Neural crest cell (in vitro differentiated cells): ENCODE results near the gene GATAD2B. TPM values are rescaled to one million over a fixed set of nuclear protein-coding genes. Genes with fewer than 3 reads are reported as not detected.

Experiments used
- DNase-seq: peaks from one replicate; pipeline ENCODE4 v3.0.0; 2021; ENCODE audit warnings: low read depth, mixed read lengths, low spot score
- H3K27ac Mint-ChIP-seq: one replicate; pipeline ENCODE4 v1.8.0; 2021; ENCODE audit warnings: mild to moderate bottlenecking, mixed read lengths; ENCODE audit not compliant: unreplicated experiment
- H3K27me3 Mint-ChIP-seq: 2 replicates; pipeline ENCODE4 v1.8.0; 2021; ENCODE audit warnings: low read depth, mild to moderate bottlenecking, mixed read lengths
- H3K36me3 Mint-ChIP-seq: 2 replicates; pipeline ENCODE4 v1.8.0; 2021; ENCODE audit warnings: low read depth, mild to moderate bottlenecking, mixed read lengths
- H3K4me1 Mint-ChIP-seq: 2 replicates; pipeline ENCODE4 v1.8.0; 2021; ENCODE audit warnings: mixed read lengths
- H3K4me3 Mint-ChIP-seq: one replicate; pipeline ENCODE4 v1.8.0; 2021; ENCODE audit warnings: mild to moderate bottlenecking, mixed read lengths
- H3K9me3 Mint-ChIP-seq: 2 replicates; pipeline ENCODE4 v1.8.0; 2021; ENCODE audit warnings: mixed read lengths
- total RNA-seq: library from RNA; stranded (reverse); gene quantifications from 2 replicates; pipeline ENCODE4 v1.2.1, GENCODE V29; 2021
- TF ChIP-seq, protein P1 (sequence below): fragments of 200-600 bp; sonication (generic); conservative IDR thresholded peaks from 2 replicates; pipeline ENCODE4 v1.5.0; 2021; ENCODE audit warnings: antibody characterized with exemption, mild to moderate bottlenecking

GATAD2B gene
- total RNA-seq, 1 donor from 2014 or later = 52.5 TPM

DNA sequence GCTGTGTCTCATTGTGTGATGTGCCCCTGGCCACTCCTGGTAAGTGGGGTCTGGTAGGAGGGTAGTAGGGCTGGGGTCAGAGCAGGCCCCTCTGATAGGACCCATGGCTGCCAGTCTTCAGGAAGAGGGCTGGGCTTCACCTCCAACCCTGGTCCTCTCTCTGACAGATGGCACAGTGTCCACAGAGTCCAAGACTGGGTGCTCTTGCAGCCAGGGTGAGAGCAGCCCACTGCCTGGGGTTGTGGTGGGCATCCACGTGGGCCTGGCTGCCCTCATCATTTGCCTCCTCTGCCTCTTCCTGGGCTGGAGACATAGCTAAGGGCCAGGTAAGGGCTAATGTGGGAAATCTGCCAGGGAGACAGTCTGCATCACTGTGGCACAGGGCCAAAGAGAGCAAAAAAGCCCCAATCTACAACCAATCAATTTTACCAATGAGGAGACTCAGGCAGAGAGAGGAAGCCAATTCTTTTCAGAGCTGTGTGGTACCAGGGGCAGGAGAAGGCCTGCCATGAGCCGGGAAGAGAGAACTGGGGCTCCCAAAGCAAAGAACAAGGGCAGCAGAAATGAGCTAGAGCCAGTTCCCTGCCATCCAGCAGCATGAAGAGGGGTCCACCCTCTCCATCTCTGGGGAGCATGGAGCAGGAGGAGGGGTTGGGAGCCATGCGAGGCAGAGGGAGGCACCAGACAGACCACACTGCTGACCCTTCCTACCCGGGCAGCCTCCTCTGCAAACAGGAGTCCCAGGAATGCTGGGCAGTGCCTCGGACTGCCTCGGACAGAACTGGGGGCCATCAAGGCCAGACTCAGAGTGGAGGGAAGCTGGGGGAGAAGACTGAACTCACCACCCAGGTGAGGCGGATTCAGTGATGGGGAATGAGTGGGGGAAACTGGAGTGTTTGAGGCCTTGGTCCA lies 120.7 kb downstream of the GATAD2B start:
- H3K27ac Mint-ChIP-seq = no peak overlapping the region

DNA sequence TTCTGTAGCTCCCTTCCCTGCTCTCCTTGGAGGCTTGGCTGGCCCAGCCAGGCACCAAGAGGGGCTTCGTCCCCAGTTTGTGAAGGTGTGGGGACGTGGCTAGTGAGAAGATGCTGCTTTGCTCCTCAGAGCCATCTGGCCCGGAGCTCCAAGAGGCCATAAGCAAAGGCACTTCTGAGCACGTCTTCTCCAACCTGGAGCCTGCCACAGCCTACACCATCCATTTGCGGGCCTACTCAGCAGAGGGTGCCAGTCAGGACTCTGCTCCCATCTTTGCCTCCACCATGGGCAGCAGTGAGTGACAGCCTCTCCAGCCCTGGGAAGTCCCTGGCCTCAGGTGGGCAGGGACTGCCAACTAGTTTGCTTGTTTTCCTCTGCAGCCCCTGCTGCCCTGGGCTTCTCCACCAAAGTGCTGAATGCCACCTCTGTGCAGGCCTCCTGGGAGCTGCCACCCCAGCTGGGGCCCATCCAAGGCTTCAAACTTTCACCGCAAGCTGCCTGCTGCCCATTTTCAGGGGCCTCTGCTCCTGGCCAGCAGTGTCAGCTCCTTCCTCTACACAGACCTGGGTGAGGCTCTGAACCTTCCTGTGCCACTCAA lies 121.6 kb downstream of the GATAD2B start:
- H3K4me1 Mint-ChIP-seq = peaks cover 23% of the 10 kb centered on the region
- no peaks in the 10 kb centered on the region for H3K9me3 Mint-ChIP-seq
- peaks cover 4% of the 10 kb centered on the region for H3K36me3 Mint-ChIP-seq
- TF ChIP-seq, protein P1, sequence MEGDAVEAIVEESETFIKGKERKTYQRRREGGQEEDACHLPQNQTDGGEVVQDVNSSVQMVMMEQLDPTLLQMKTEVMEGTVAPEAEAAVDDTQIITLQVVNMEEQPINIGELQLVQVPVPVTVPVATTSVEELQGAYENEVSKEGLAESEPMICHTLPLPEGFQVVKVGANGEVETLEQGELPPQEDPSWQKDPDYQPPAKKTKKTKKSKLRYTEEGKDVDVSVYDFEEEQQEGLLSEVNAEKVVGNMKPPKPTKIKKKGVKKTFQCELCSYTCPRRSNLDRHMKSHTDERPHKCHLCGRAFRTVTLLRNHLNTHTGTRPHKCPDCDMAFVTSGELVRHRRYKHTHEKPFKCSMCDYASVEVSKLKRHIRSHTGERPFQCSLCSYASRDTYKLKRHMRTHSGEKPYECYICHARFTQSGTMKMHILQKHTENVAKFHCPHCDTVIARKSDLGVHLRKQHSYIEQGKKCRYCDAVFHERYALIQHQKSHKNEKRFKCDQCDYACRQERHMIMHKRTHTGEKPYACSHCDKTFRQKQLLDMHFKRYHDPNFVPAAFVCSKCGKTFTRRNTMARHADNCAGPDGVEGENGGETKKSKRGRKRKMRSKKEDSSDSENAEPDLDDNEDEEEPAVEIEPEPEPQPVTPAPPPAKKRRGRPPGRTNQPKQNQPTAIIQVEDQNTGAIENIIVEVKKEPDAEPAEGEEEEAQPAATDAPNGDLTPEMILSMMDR = no peak
- DNase-seq = no peak
- H3K27me3 Mint-ChIP-seq = peaks cover 2% of the 10 kb centered on the region
- no peak overlapping the region for H3K4me3 Mint-ChIP-seq
- H3K27ac Mint-ChIP-seq = peak overlapping the region; percentile 53

More for the DNA sequence above, 120.7 kb downstream of the GATAD2B start:
- peaks cover 4% of the 10 kb centered on the region for H3K27me3 Mint-ChIP-seq
- peaks cover 15% of the 10 kb centered on the region for H3K4me1 Mint-ChIP-seq
- DNase-seq = no peak
- peaks cover 1% of the 10 kb centered on the region for H3K36me3 Mint-ChIP-seq
- TF ChIP-seq, protein P1 = no peak
- H3K4me3 Mint-ChIP-seq = peak overlapping the region; percentile 35
- no peaks in the 10 kb centered on the region for H3K9me3 Mint-ChIP-seq

DNA sequence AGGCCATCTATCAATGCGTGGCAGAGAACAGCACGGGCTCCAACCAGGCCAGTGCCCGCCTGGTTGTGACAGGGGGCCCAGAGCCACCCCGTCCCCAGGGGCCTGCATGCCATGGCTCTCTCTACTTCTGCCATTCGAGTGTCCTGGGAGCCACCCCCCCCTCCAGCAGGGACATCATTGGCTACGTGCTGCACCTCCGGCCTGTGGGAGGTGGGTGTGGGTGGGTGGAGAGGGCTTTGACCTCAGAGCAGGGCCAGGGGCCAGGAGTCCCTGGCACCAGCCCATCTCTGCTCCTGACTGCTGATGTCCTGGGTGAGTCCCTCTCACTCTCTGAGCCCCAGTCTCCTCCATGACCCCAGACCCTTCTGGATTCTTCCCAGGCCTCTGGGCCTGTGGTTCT lies 122.3 kb downstream of the GATAD2B start:
- H3K36me3 Mint-ChIP-seq = peaks cover 4% of the 10 kb centered on the region
- DNase-seq = no peak
- peaks cover 20% of the 10 kb centered on the region for H3K4me1 Mint-ChIP-seq
- H3K4me3 Mint-ChIP-seq = no peak overlapping the region
- no peaks in the 10 kb centered on the region for H3K9me3 Mint-ChIP-seq
- TF ChIP-seq, protein P1 = no peak
- peak overlapping the region; percentile 53 for H3K27ac Mint-ChIP-seq
- peaks cover 2% of the 10 kb centered on the region for H3K27me3 Mint-ChIP-seq

DNA sequence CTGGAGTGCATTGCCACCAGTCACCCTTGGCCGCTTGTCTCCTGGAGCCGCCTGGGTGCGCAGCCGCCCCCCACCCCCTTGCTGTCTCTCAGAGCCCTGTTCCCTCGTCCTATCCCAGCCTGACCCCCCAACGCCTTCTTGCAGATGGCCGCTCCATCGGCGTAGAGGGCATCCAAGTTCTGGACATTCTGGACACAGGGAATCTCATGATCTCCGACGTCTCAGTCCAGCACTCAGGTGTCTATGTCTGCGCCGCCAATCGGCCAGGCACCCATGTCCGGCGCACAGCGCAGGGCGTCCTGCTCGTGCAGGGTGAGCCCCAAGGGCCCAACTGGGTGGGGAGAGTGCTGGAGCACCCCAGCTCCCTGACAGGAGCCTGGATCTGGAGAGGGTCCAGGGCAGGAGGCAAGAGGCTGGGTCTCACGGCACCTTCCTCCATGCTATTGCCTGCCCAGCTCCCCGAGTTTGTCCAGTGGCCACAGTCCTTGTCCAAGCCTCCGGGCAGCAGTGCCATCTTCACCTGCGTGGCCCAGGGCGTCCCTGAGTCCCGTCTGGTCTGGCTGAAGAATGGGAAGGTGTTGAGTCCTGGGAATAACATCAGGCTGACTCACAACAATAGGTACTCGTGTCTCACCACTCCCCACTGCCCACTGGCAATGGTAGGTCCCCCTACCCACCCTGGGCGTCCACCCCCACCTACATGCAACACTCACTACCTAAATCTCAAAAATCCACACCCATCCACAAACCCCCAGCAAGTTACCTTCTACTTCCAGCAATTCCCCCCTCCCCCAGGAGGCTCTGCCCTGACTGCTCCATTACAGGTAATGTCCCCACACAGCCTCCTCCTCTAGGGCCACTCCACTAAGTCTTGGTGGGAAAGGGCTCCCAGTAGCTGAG lies 123.0 kb downstream of the GATAD2B start:
- peaks cover 2% of the 10 kb centered on the region for H3K27me3 Mint-ChIP-seq
- no peak overlapping the region for H3K27ac Mint-ChIP-seq
- no peak overlapping the region for H3K4me3 Mint-ChIP-seq
- TF ChIP-seq, protein P1 = no peak
- H3K4me1 Mint-ChIP-seq = peaks cover 21% of the 10 kb centered on the region
- H3K9me3 Mint-ChIP-seq = no peaks in the 10 kb centered on the region
- no peak for DNase-seq
- peaks cover 4% of the 10 kb centered on the region for H3K36me3 Mint-ChIP-seq

DNA sequence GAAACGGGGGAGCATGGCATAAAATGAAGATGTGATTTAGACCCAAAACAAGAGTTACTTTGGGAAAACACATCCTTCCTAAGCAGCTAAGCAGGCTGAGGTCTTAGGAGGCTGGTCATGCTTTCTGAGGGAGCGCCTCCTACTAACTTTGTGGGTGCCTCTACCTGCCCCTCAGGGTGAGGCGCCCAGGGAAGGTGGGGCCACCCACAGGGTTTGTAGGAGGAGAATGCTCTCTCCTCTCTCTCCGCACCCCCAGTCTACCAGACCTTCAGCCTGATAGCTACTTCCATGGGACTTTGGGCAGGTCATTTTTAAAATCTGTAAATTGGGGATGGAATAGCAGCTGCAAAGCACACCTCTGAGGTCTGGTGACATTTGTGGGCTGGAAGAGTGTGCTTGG lies 123.8 kb downstream of the GATAD2B start:
- TF ChIP-seq, protein P1 = no peak
- H3K4me1 Mint-ChIP-seq = peaks cover 26% of the 10 kb centered on the region
- peaks cover 4% of the 10 kb centered on the region for H3K27me3 Mint-ChIP-seq
- no peak for DNase-seq
- H3K27ac Mint-ChIP-seq = no peak overlapping the region
- H3K9me3 Mint-ChIP-seq = no peaks in the 10 kb centered on the region
- H3K4me3 Mint-ChIP-seq = no peak overlapping the region
- H3K36me3 Mint-ChIP-seq = peaks cover 4% of the 10 kb centered on the region
